Measurements from ENCODE around the gene ALG13. TPM values are rescaled to one million over a fixed set of nuclear protein-coding genes. Genes with fewer than 3 reads are reported as not detected.
A peak's percentile ranks its signal among the peaks of the same experiment; 100 is the strongest.
"Not testable (repeated sequence)": the region's sequence is repeated elsewhere in the genome, so short reads cannot be mapped to it uniquely, and the experiment has no call there.

ALG13 gene
- polyA plus RNA-seq, 1 experiment = 52.2 TPM

GRCh38 chrX:111779582-111779981 lies 98.6 kb downstream of the ALG13 start:
- no peak for TF ChIP-seq CTCF (IDR thresholded peaks at IDR 0.05; ENCODE audit: insufficient read depth, low read depth, low read length)

GRCh38 chrX:111784667-111785066 lies 103.7 kb downstream of the ALG13 start:
- no peak for TF ChIP-seq CTCF (IDR thresholded peaks at IDR 0.05; ENCODE audit: insufficient read depth, low read depth, low read length)
- Histone ChIP-seq H3K27me3 (ENCODE audit: control insufficient read depth, insufficient read depth, low read length) (no peaks in the 10 kb centered on the region), H3K36me3 (ENCODE audit: control insufficient read depth, insufficient read depth, low read length) (no peaks in the 10 kb centered on the region), H3K4me3 (ENCODE audit: low read depth, low read length) (no peak overlapping the region)
- ChIA-PET POLR2A (no interaction called here), CTCF (no interaction called here)
- DNase-seq (ENCODE audit: low read depth) = no peak

More at GRCh38 chrX:111779582-111779981, 98.6 kb downstream of the ALG13 start:
- H3K36me3 ChIP-seq (ENCODE audit: control insufficient read depth, insufficient read depth, low read length) = no peaks in the 10 kb centered on the region
- CTCF ChIA-PET = no interaction called here
- no peak for DNase-seq (ENCODE audit: low read depth)
- no peak overlapping the region for H3K4me3 ChIP-seq (ENCODE audit: low read depth, low read length)
- H3K27me3 ChIP-seq (ENCODE audit: control insufficient read depth, insufficient read depth, low read length) = no peaks in the 10 kb centered on the region
- POLR2A ChIA-PET = no interaction called here

GRCh38 chrX:111790054-111790453 lies 109.1 kb downstream of the ALG13 start:
- CTCF ChIA-PET; H3K4me3 ChIP-seq (ENCODE audit: low read depth, low read length); H3K36me3 ChIP-seq (ENCODE audit: control insufficient read depth, insufficient read depth, low read length); DNase-seq (ENCODE audit: low read depth); POLR2A ChIA-PET; H3K27me3 ChIP-seq (ENCODE audit: control insufficient read depth, insufficient read depth, low read length): not testable (repeated sequence)

Small RNA genes lying within 50 kb of the gene (small RNA-seq; reads per million reads assigned to genes)
- 3.6 reads per million, percentile 48 among the genes with 10 or more reads in this experiment for gene RNA5SP512 (ENCODE audit: insufficient read length, low read depth, low replicate concordance)

Other genes with a start within 250 kb of the ALG13 start
- gene SERTM2, start 169.5 kb upstream of the ALG13 start, polyA plus RNA-seq (2011; rRNA removed) = not detected in 2 replicates
- gene TRPC5OS, start 195.0 kb downstream of the ALG13 start, polyA plus RNA-seq (2011; rRNA removed) = not detected in 2 replicates

Measured in BJ (cell line).